ENCODE measurements around the gene TCF20. TPM values are rescaled to one million over a fixed set of nuclear protein-coding genes. Genes with fewer than 3 reads are reported as not detected.

TCF20 gene
- total and polyA plus RNA-seq, 4 experiments from 2014 or later, result 0.72 to 93.4 (median 46.8) TPM

DNA sequence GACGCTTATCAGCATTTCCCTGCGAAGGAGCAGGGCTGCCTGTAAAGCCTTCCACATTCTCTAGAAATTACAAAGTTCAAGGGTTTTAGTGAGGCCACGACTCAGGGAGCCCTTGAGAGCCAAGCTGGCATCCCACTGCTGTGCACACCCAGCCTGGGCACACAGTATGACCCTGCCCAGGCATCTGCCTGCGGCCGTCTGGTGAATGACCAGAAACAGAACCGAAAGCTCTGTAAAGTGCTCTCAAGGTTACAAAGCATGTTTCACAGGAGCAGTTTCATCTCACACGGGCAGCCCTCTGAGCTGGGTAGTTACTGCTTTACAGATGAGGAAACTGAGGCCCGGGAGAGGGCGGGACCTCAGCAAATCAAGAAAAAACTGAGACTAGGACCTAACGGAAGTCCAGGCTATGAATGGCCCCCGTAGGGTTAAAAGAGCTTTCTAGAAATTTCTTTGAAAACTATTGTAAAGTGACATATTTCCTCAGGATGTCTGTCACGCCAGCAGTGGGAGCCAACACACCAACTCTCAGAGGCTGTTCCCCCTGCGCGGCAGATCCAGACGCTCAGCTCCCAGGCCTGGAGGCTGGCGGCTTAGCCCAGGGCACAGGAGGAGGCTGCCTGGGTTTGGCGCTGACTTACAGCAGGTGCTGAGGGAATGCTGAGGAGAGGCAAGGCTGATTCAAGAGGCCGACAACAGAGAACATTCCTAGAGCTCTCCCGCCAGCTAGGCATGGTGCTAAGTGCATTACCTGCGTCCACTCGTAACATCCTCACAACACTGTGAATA lies 7.7 kb upstream of the TCF20 start:
- H3K4me3 ChIP-seq (ENCODE audit: low read length in 2 of 2), result no peak overlapping the region
- peaks cover 6 to 12% (median 7%) of the 10 kb centered on the region in 4 donors for H3K4me1 Mint-ChIP-seq
- H3K27me3 Mint-ChIP-seq, result no peaks in the 10 kb centered on the region
- intact Hi-C loops (cut with micrococcal nuclease), result loop anchor here (5.0 kb wide), 1 partner anchor 159 kb away; no protein-coding TSS in a partner anchor
- no peaks in the 10 kb centered on the region for H3K9me3 Mint-ChIP-seq
- POLR2A ChIA-PET (ENCODE audit: partially characterized antibody), result interaction anchor here (0.5 kb wide), 1 partner anchor 147 kb away, joined by 3 read pairs; no protein-coding TSS in a partner anchor
- CTCF ChIA-PET (ENCODE audit: partially characterized antibody), result interaction anchor here (0.8 to 2.4 kb wide), 3 partner anchors 9 to 187 kb away, joined by 3 to 14 read pairs (median 6); no protein-coding TSS in a partner anchor
- H3K27me3 ChIP-seq (ENCODE audit: insufficient read depth, low read length), result no peaks in the 10 kb centered on the region
- no peaks in the 10 kb centered on the region for H3K36me3 Mint-ChIP-seq
- H3K9me3 ChIP-seq (ENCODE audit: control insufficient read depth in 1 of 2, low read length in 2 of 2), result no peaks in the 10 kb centered on the region
- H3K27ac Mint-ChIP-seq, result no peak overlapping the region
- no peak overlapping the region for H3K27ac ChIP-seq (ENCODE audit: low read depth, low read length)
- peaks cover 4% of the 10 kb centered on the region for H3K4me1 ChIP-seq (ENCODE audit: insufficient read depth, low read length)
- no peaks in the 10 kb centered on the region for H3K36me3 ChIP-seq (ENCODE audit: insufficient read depth, low read length)
- no peak for DNase-seq
- H3K4me3 Mint-ChIP-seq, result no peak overlapping the region

DNA sequence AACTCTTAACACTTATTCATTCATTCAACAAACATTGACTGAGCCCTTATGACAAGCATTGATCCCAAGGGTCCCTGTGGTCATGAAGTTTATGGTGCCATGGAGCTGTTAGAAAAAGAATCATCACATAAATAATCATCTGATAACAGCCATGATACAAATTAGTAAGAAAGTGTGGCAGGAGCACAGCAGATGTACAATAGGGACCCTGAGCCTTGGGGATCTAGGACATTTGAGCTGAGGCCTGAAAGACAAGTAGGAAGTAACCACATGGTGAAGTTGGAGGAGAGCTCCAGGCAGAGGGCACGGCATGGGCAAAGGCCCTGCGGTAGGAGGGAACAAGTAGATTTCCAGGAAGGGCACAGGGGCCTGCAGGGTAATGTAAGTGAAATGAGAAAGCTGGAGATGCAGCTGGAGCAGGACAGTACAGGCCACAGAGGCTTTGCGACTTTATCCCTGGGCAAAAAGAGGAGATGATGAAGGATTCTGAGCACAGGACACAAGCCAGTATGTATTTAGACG lies 6.8 kb upstream of the TCF20 start:
- POLR2A ChIA-PET (ENCODE audit: partially characterized antibody), result no interaction called here
- intact Hi-C loops (cut with micrococcal nuclease), result loop anchor here (5.0 kb wide), 1 partner anchor 160 kb away; no protein-coding TSS in a partner anchor
- H3K27me3 Mint-ChIP-seq, result no peaks in the 10 kb centered on the region
- Histone ChIP-seq H3K36me3 (ENCODE audit: insufficient read depth, low read length) (no peaks in the 10 kb centered on the region), H3K27ac (ENCODE audit: low read depth, low read length) (no peak overlapping the region), H3K4me1 (ENCODE audit: insufficient read depth, low read length) (no peaks in the 10 kb centered on the region), H3K27me3 (ENCODE audit: insufficient read depth, low read length) (no peaks in the 10 kb centered on the region), H3K4me3 (ENCODE audit: low read length in 2 of 2) (no peak overlapping the region), H3K9me3 (ENCODE audit: control insufficient read depth in 1 of 2, low read length in 2 of 2) (no peaks in the 10 kb centered on the region)
- H3K9me3 Mint-ChIP-seq, result no peaks in the 10 kb centered on the region
- H3K36me3 Mint-ChIP-seq, result no peaks in the 10 kb centered on the region
- H3K27ac Mint-ChIP-seq, result peak overlapping the region in 3 of 7 donors; percentile 26 to 79 (median 30)
- CTCF ChIA-PET (ENCODE audit: partially characterized antibody), result interaction anchor here (0.6 to 2.4 kb wide), 5 partner anchors 9 to 186 kb away, joined by 3 to 14 read pairs (median 3); no protein-coding TSS in a partner anchor
- no peak overlapping the region for H3K4me3 Mint-ChIP-seq
- H3K4me1 Mint-ChIP-seq, result peaks cover 3 to 7% (median 4%) of the 10 kb centered on the region in 4 donors
- no peak for DNase-seq

DNA sequence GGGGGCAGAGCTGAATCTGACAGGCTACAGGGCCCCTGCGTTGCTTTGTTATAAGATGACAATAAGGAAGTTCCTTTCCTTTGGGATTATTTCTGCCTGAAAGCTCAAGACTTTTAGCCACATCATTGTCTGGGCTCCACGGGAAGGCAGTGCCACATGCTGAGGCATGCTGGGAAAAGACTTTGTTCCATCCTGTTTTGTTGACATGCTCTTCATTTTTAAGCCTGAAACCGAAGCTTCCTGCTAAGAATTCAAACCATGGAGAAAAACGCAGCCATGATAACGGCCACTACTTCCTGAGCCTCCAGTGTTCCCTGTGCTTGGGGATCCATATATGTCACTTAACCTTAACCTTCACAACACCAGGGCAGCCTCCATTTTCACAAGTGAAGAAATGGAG lies 5.5 kb upstream of the TCF20 start:
- H3K4me1 Mint-ChIP-seq, result peaks cover 0 to 7% (median 4%) of the 10 kb centered on the region in 4 donors
- no peak overlapping the region for H3K27ac ChIP-seq (ENCODE audit: low read depth, low read length)
- H3K4me3 ChIP-seq (ENCODE audit: low read length in 2 of 2), result no peak overlapping the region
- no peaks in the 10 kb centered on the region for H3K27me3 ChIP-seq (ENCODE audit: insufficient read depth, low read length)
- no peak overlapping the region for H3K4me3 Mint-ChIP-seq
- H3K9me3 Mint-ChIP-seq, result no peaks in the 10 kb centered on the region
- CTCF ChIA-PET (ENCODE audit: partially characterized antibody), result interaction anchor here (1.1 to 1.3 kb wide), 2 partner anchors 12 to 74 kb away, joined by 3 read pairs; no protein-coding TSS in a partner anchor
- H3K36me3 ChIP-seq (ENCODE audit: insufficient read depth, low read length), result no peaks in the 10 kb centered on the region
- H3K36me3 Mint-ChIP-seq, result no peaks in the 10 kb centered on the region
- H3K27me3 Mint-ChIP-seq, result no peaks in the 10 kb centered on the region
- intact Hi-C loops (cut with micrococcal nuclease), result loop anchor here (5.0 kb wide), 1 partner anchor 161 kb away; no protein-coding TSS in a partner anchor
- peak overlapping the region in 1 of 7 donors; percentile 73 for H3K27ac Mint-ChIP-seq
- DNase-seq, result no peak
- POLR2A ChIA-PET (ENCODE audit: partially characterized antibody), result no interaction called here
- peaks cover 3% of the 10 kb centered on the region for H3K4me1 ChIP-seq (ENCODE audit: insufficient read depth, low read length)
- H3K9me3 ChIP-seq (ENCODE audit: control insufficient read depth in 1 of 2, low read length in 2 of 2), result no peaks in the 10 kb centered on the region

DNA sequence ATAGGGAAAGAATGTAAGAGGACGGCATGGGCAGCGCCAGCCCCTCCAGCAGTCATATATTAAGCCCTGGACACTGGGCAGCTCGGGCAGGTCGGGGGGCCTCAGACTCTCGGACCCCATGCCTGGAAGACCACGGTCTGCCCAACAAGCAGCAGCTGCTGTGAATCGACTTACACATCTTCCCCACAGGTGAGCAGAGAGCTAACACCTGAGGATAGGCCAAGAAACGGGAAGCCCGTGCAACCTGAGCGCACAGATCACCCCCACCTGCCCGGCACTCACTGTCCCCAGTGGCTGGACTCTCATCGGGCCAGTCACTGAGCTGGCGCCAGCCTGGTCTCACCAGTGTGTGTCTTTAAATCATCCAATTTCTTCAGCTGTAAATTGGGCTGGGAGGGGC lies 4.7 kb upstream of the TCF20 start:
- Mint-ChIP-seq H3K9me3 (no peaks in the 10 kb centered on the region), H3K27me3 (no peaks in the 10 kb centered on the region), H3K4me3 (no peak overlapping the region), H3K27ac (no peak overlapping the region), H3K4me1 (peaks cover 0 to 7% (median 4%) of the 10 kb centered on the region in 4 donors), H3K36me3 (no peaks in the 10 kb centered on the region)
- intact Hi-C loops (cut with micrococcal nuclease), result loop anchor here (5.0 kb wide), 1 partner anchor 162 kb away; no protein-coding TSS in a partner anchor
- Histone ChIP-seq H3K9me3 (ENCODE audit: control insufficient read depth in 1 of 2, low read length in 2 of 2) (no peaks in the 10 kb centered on the region), H3K27me3 (ENCODE audit: insufficient read depth, low read length) (no peaks in the 10 kb centered on the region), H3K4me3 (ENCODE audit: low read length in 2 of 2) (no peak overlapping the region), H3K4me1 (ENCODE audit: insufficient read depth, low read length) (peaks cover 6% of the 10 kb centered on the region), H3K36me3 (ENCODE audit: insufficient read depth, low read length) (no peaks in the 10 kb centered on the region), H3K27ac (ENCODE audit: low read depth, low read length) (no peak overlapping the region)
- no peak for DNase-seq
- POLR2A ChIA-PET (ENCODE audit: partially characterized antibody), result no interaction called here
- CTCF ChIA-PET (ENCODE audit: partially characterized antibody), result interaction anchor here (1.1 kb wide), 1 partner anchor 13 kb away, joined by 3 read pairs; no protein-coding TSS in a partner anchor

DNA sequence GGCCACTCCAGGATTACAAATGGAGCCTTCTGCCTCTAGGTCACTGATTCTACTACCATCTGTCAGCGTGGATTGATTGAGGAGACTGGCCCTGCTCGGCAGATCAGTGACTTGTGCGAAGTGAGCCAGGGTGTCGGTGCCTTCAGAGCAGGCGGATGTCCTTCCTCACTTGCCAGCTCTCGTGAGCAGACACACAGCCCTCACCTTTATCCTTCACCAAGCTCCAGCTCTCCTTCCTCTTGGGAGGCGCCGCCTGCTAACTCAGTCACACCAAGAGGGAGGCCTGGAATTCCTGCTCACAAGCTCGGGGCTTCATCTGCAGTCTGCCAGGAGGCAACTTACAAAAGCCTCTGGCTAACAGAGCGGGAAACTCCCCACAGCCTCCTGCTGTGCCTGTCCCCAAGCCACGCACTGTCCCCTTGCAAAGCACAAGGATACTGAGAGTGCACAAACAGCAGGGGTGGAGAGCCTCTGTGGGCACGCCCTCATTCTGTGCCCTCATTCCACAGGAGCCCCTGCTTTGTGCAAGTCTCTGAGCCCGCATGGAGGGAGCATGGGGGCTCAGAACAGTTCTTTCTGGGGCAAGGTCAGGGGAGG lies 3.5 kb upstream of the TCF20 start:
- ChIA-PET CTCF (ENCODE audit: partially characterized antibody) (no interaction called here), POLR2A (ENCODE audit: partially characterized antibody) (no interaction called here)
- H3K4me1 Mint-ChIP-seq, result peaks cover 5 to 9% (median 7%) of the 10 kb centered on the region in 4 donors

DNA sequence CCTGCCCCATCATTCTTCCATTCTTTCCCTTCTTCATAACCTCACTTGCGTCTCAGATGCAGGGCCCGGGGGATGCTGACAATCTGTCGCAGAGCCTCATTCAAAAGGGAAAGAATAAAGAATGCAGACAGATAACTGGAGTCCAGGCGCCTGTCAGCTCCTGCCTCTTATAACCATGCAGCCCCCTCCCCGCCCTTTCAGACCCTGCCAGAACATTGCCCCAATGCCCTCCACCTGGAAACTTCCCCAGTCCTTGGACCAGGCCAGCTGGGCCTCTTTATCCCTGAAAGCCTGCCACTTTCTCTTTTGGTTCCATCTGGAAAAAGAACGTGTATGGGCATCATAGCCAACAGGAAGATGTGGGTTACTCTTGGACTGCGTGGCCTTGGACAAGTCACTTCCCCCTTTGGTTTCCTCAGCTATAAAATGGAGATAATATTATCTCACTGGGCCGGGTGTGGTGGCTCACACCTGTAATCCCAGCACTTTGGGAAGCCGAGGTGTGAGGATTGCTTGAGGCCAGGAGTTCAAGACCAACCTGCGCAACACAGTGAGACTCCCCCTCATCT lies 2.1 kb upstream of the TCF20 start:
- peaks cover 0 to 11% of the 10 kb centered on the region in 2 donors for H3K36me3 Mint-ChIP-seq
- peak overlapping the region in 7 of 8 donors; percentile 10 to 80 (median 39) for H3K4me3 Mint-ChIP-seq
- ChIA-PET CTCF (ENCODE audit: partially characterized antibody) (interaction anchor here (1.4 kb wide), 1 partner anchor 9 kb away, joined by 3 read pairs; no protein-coding TSS in a partner anchor), POLR2A (ENCODE audit: partially characterized antibody) (interaction anchor here (0.8 kb wide), 1 partner anchor 12 kb away, joined by 3 read pairs; no protein-coding TSS in a partner anchor)
- no peaks in the 10 kb centered on the region for H3K27me3 Mint-ChIP-seq
- intact Hi-C loops (cut with micrococcal nuclease), result no loop called here
- Histone ChIP-seq H3K4me3 (ENCODE audit: low read length in 2 of 2) (no peak overlapping the region), H3K4me1 (ENCODE audit: insufficient read depth, low read length) (peaks cover 24% of the 10 kb centered on the region), H3K9me3 (ENCODE audit: control insufficient read depth in 1 of 2, low read length in 2 of 2) (no peaks in the 10 kb centered on the region), H3K27ac (ENCODE audit: low read depth, low read length) (no peak overlapping the region), H3K36me3 (ENCODE audit: insufficient read depth, low read length) (no peaks in the 10 kb centered on the region), H3K27me3 (ENCODE audit: insufficient read depth, low read length) (no peaks in the 10 kb centered on the region)
- peaks cover 18 to 24% (median 20%) of the 10 kb centered on the region in 4 donors for H3K4me1 Mint-ChIP-seq
- no peaks in the 10 kb centered on the region for H3K9me3 Mint-ChIP-seq
- H3K27ac Mint-ChIP-seq, result peak overlapping the region in 3 of 7 donors; percentile 62 to 70 (median 68)
- DNase-seq, result no peak

More for the DNA sequence above, 3.5 kb upstream of the TCF20 start:
- no peak for DNase-seq
- H3K36me3 ChIP-seq (ENCODE audit: insufficient read depth, low read length), result no peaks in the 10 kb centered on the region
- H3K27ac Mint-ChIP-seq, result peak overlapping the region in 2 of 7 donors; percentile 21 to 29
- H3K4me3 Mint-ChIP-seq, result peak overlapping the region in 1 of 8 donors; percentile 51
- no peak overlapping the region for H3K27ac ChIP-seq (ENCODE audit: low read depth, low read length)
- no peaks in the 10 kb centered on the region for H3K27me3 ChIP-seq (ENCODE audit: insufficient read depth, low read length)
- intact Hi-C loops (cut with micrococcal nuclease), result no loop called here
- H3K4me3 ChIP-seq (ENCODE audit: low read length in 2 of 2), result no peak overlapping the region
- peaks cover 0 to 2% of the 10 kb centered on the region in 2 donors for H3K36me3 Mint-ChIP-seq
- H3K4me1 ChIP-seq (ENCODE audit: insufficient read depth, low read length), result peaks cover 10% of the 10 kb centered on the region
- no peaks in the 10 kb centered on the region for H3K9me3 ChIP-seq (ENCODE audit: control insufficient read depth in 1 of 2, low read length in 2 of 2)
- H3K9me3 Mint-ChIP-seq, result no peaks in the 10 kb centered on the region
- H3K27me3 Mint-ChIP-seq, result no peaks in the 10 kb centered on the region
